GM12865 (cell line): ENCODE results near the gene TAS1R2.

Experiments used
- DNase-seq: peaks from one replicate; pipeline ENCODE4 v3.0.0; 2010; ENCODE audit warnings: low read depth
- H3K4me3 ChIP-seq: 2 replicates; pipeline ENCODE4 v1.5.1; 2011; ENCODE audit warnings: mild to moderate bottlenecking, low read depth, low read length, control low read depth
- TF ChIP-seq, protein P1 (sequence below): IDR thresholded peaks from 2 replicates; pipeline ENCODE4 v1.5.1; 2011; ENCODE audit warnings: low read length, control low read depth, low read depth, inconsistent platforms; ENCODE audit not compliant: insufficient read depth; ENCODE audit errors: missing control alignments

TAS1R2 gene

DNA sequence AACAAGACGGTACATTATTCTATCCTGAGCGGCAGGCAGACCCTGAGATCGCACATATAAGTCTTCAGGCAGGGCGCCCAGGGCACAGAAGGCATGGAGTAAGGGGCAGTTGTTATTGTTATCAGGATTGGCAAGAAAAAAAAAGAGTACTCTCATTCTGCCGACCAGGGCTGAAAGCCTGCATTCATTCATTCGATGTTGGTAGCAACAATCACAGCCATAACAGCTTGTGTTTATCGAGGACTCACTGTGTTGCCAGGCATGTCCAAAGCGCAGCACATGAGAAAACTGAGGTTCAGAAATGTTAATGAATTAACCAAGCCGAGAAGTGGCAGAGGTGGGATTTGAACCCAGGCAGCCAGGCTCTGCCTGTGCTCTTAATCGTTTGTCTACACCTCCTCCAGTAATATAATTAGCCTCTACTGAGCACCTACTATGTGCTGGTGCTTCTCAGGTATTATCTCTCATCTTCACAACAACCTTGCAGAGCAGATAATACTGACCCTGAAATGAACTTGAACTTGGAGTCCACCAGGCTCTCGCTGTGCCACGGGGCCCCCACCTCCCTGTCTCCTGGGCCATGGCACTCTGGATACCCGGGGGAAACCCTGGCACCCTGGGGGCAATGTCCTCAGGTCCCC lies 56.2 kb downstream of the TAS1R2 start:
- H3K4me3 ChIP-seq = no peak overlapping the region
- DNase-seq = no peak
- TF ChIP-seq, protein P1, sequence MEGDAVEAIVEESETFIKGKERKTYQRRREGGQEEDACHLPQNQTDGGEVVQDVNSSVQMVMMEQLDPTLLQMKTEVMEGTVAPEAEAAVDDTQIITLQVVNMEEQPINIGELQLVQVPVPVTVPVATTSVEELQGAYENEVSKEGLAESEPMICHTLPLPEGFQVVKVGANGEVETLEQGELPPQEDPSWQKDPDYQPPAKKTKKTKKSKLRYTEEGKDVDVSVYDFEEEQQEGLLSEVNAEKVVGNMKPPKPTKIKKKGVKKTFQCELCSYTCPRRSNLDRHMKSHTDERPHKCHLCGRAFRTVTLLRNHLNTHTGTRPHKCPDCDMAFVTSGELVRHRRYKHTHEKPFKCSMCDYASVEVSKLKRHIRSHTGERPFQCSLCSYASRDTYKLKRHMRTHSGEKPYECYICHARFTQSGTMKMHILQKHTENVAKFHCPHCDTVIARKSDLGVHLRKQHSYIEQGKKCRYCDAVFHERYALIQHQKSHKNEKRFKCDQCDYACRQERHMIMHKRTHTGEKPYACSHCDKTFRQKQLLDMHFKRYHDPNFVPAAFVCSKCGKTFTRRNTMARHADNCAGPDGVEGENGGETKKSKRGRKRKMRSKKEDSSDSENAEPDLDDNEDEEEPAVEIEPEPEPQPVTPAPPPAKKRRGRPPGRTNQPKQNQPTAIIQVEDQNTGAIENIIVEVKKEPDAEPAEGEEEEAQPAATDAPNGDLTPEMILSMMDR = no peak

DNA sequence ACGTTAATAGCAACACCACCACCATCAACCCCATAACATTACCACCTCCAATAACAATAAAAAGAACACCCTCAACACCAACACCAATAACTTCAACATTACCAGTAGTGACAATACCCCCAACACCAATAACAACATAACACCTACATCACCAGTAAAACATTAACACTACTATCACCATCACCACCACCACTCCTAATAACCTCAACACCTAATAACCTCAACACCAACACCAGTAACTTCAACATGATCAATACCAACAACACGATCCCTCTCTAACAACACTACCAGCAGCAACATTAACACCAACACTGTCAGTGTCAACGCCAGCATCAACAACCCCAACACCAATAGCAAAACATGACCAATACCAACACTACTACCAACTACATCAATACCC lies 57.2 kb downstream of the TAS1R2 start:
- TF ChIP-seq, protein P1 = no peak
- H3K4me3 ChIP-seq = no peak overlapping the region
- no peak for DNase-seq

DNA sequence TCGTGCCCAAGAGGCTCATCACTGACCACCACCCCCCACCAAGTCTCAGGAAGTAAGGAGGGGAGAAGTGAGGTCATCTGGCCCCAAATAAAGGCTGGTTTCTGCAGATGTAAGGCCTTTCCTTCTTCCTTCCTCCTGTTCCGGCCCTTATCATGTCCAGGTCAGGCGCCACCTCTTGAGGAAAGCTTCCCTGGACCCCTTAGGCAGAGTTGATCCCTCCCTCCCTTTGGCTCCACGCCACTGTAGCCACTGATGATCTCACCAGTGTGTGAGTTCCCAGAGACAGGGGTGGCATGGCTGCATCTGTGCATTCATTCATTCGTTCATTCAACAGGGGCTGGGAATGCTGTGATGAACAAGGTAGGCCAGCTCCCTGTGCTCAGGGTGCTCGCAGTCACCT lies 59.2 kb downstream of the TAS1R2 start:
- no peak for DNase-seq
- no peak overlapping the region for H3K4me3 ChIP-seq
- TF ChIP-seq, protein P1 = no peak

DNA sequence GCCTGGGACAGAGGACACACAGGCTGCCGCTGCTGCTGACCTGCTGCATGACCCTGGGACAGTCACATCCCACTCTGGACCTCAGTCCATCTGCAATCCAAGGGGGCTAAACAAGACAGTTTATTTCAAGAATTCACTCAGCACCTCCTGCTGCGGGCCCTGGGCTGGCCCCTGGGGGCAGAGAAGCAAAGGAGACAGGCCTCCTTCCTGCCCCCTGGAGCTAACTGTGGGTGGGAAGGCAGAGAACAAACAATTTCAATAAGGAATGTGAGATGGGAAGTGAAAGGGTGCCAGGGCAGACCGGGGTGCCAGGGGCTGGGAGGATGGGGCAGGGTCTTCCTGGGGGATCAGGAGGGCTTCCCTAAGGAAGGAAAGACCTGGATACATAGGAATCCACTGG lies 60.0 kb downstream of the TAS1R2 start:
- no peak for DNase-seq
- no peak overlapping the region for H3K4me3 ChIP-seq
- TF ChIP-seq, protein P1 = no peak

DNA sequence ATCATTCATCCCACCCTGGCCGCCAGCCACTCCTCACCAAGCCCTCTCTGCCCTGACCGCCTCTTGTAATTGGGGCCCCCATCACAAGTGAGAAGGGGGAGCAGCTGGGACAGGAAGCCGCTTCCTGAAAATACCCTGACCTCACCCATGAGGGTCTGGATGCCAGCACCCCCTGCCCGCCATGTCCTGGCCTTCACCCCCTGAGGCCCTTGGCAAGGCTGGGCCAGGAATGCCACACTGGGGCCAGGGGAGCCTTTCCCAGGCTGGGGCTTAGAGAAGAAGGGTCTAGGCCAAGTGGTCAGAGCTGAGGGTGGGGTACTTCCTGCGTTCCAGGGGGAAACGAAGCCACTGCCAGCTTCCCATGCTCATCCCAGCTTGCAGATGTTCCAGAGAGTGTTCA lies 60.5 kb downstream of the TAS1R2 start:
- TF ChIP-seq, protein P1 = no peak
- no peak for DNase-seq
- no peak overlapping the region for H3K4me3 ChIP-seq

DNA sequence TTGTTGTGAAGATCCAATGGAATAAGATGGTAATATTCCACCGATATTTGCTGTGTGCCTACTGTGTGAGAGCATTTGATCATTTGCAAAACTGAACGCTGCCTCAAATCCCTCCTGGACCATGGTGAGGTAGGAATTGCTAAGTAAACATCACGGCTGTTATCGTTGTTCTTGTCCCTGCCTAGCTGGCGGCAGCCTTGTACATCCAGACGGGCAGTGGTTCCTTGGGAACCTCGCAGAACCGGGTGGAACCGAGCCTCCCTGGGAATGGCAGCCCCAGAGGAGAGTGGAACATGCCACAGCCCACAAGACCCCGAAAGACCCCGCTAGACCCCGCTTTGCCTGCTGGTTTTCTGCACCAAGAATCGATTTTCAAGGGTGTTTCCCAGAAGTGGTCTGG lies 60.9 kb downstream of the TAS1R2 start:
- no peak overlapping the region for H3K4me3 ChIP-seq
- TF ChIP-seq, protein P1 = no peak
- no peak for DNase-seq

DNA sequence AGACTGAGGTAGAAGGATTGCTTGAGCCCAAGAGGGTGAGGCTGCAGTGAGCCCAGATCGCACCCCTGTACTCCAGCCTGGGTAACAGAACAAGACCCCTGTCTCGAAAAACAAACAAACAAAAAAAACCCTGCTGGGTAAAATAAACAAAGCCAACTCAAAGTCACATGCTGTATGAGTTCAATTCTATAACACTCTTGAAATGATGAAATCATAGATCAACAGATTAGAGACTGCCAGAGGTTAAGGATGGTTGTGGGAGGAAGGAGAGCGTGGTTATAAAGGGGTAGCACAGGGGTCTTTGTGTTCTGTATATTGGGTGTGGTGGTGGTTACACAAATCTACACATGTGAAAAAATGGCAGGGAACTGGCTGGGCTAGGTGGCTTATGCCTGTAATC lies 62.5 kb downstream of the TAS1R2 start:
- TF ChIP-seq, protein P1 = no peak
- no peak for DNase-seq
- H3K4me3 ChIP-seq = no peak overlapping the region
